ENCODE measurements around the gene TMEM120A.

TMEM120A gene

GRCh38 chr7:75993689-75994387 lies 557 bp downstream of the TMEM120A start:
- DNase-seq = no peak

GRCh38 chr7:75992083-75992755 lies 2.2 kb downstream of the TMEM120A start:
- DNase-seq = no peak

GRCh38 chr7:75991531-75992082 lies 2.8 kb downstream of the TMEM120A start:
- DNase-seq = no peak

GRCh38 chr7:75989500-75990388 lies 4.7 kb downstream of the TMEM120A start:
- DNase-seq = no peak

- DNase-seq = no peak
These were observed 5.6 kb downstream of the TMEM120A start for GRCh38 chr7:75988568-75989499.

- DNase-seq = no peak
These were observed 6.4 kb downstream of the TMEM120A start for GRCh38 chr7:75987805-75988567.

- no peak for DNase-seq
These were observed 7.2 kb downstream of the TMEM120A start for GRCh38 chr7:75987026-75987804.

- no peak for DNase-seq
These were observed 8.1 kb downstream of the TMEM120A start for GRCh38 chr7:75986147-75986781.

- no peak for DNase-seq
These were observed 8.8 kb downstream of the TMEM120A start for GRCh38 chr7:75985518-75986146.

GRCh38 chr7:75985009-75985517 lies 9.3 kb downstream of the TMEM120A start:
- DNase-seq = no peak

- no peak for DNase-seq
These were observed 10.0 kb downstream of the TMEM120A start for GRCh38 chr7:75984130-75985008.

- DNase-seq = no peak
These were observed 10.8 kb downstream of the TMEM120A start for GRCh38 chr7:75983471-75984129.

- no peak for DNase-seq
These were observed 11.9 kb downstream of the TMEM120A start for GRCh38 chr7:75982306-75983064.

GRCh38 chr7:75981453-75982305 lies 12.7 kb downstream of the TMEM120A start:
- DNase-seq = no peak

GRCh38 chr7:75981203-75981452 lies 13.3 kb downstream of the TMEM120A start:
- no peak for DNase-seq

Measured in NCI-H446 (cell line).